Glutamatergic neuron (in vitro differentiated cells): ENCODE data around the gene HSPBP1. TPM values are rescaled to one million over a fixed set of nuclear protein-coding genes. Genes with fewer than 3 reads are reported as not detected.

Experiments
- DNase-seq: peaks from one replicate; pipeline ENCODE4 v3.0.0; 2022
- H3K27ac Mint-ChIP-seq: one replicate; pipeline ENCODE4 v1.8.0; 2020; ENCODE audit warnings: mild to moderate bottlenecking, mixed read lengths, inconsistent platforms; ENCODE audit not compliant: unreplicated experiment
- H3K27me3 Mint-ChIP-seq: one replicate; pipeline ENCODE4 v1.8.0; 2020; ENCODE audit warnings: mild to moderate bottlenecking, moderate library complexity, mixed read lengths, inconsistent platforms; ENCODE audit not compliant: unreplicated experiment
- H3K36me3 Mint-ChIP-seq: one replicate; pipeline ENCODE4 v1.8.0; 2020; ENCODE audit warnings: mild to moderate bottlenecking, mixed read lengths, inconsistent platforms; ENCODE audit not compliant: unreplicated experiment
- H3K4me1 Mint-ChIP-seq: one replicate; pipeline ENCODE4 v1.8.0; 2020; ENCODE audit warnings: mild to moderate bottlenecking, low read depth, mixed read lengths, inconsistent platforms; ENCODE audit not compliant: unreplicated experiment
- H3K4me3 Mint-ChIP-seq: one replicate; pipeline ENCODE4 v1.8.0; 2020; ENCODE audit warnings: mild to moderate bottlenecking, mixed read lengths, inconsistent platforms; ENCODE audit not compliant: unreplicated experiment
- H3K9me3 Mint-ChIP-seq: one replicate; pipeline ENCODE4 v1.8.0; 2020; ENCODE audit warnings: mild to moderate bottlenecking, moderate library complexity, mixed read lengths, inconsistent platforms; ENCODE audit not compliant: unreplicated experiment
- total RNA-seq: library from RNA; stranded (reverse); fragmentation: NEBNext Ultra II Directional; extraction: Animal tissue kit (Norgen Biotek cat#: 25700); gene quantifications from one replicate; pipeline ENCODE4 v1.2.1, GENCODE V29; 2021; ENCODE audit not compliant: unreplicated experiment
- TF ChIP-seq, protein P1 (sequence below): fragments of 200-600 bp; sonication (generic); IDR thresholded peaks from one replicate; pipeline ENCODE4 v1.5.0; 2021; ENCODE audit not compliant: partially characterized antibody, unreplicated experiment

Gene HSPBP1
- total RNA-seq, 1 donor from 2014 or later, result 41.5 TPM

DNA sequence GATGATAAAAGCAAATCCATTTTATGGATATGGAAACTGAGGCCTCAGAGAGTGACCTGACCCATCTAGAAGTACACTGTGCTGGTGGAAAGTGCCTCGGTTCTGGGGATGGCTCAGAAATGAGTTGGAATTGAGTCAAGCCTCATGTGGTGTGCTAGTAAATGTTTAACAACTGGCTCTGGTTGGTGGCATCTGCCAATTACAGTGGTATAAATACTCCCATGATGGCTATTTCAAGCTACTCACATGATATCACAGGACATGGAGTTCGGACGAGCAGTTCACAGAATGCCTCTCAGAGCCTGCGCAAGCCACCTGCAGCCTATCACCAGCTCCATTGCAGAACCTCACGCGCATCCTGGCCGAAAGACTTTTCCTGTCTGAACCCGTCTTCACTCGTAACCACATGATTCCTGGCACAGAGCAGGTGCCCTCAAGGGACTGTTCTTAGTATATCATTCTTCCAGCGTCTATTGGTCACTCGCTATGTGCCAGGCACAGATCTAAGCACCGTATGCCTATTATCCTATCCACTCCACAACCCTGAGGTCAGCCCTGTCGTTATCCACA lies 36.1 kb upstream of the HSPBP1 start:
- Mint-ChIP-seq H3K27me3 (peaks cover 9% of the 10 kb centered on the region), H3K4me3 (no peak overlapping the region), H3K4me1 (peaks cover 5% of the 10 kb centered on the region), H3K9me3 (peaks cover 5% of the 10 kb centered on the region), H3K27ac (no peak overlapping the region), H3K36me3 (peaks cover 4% of the 10 kb centered on the region)
- TF ChIP-seq, protein P1, sequence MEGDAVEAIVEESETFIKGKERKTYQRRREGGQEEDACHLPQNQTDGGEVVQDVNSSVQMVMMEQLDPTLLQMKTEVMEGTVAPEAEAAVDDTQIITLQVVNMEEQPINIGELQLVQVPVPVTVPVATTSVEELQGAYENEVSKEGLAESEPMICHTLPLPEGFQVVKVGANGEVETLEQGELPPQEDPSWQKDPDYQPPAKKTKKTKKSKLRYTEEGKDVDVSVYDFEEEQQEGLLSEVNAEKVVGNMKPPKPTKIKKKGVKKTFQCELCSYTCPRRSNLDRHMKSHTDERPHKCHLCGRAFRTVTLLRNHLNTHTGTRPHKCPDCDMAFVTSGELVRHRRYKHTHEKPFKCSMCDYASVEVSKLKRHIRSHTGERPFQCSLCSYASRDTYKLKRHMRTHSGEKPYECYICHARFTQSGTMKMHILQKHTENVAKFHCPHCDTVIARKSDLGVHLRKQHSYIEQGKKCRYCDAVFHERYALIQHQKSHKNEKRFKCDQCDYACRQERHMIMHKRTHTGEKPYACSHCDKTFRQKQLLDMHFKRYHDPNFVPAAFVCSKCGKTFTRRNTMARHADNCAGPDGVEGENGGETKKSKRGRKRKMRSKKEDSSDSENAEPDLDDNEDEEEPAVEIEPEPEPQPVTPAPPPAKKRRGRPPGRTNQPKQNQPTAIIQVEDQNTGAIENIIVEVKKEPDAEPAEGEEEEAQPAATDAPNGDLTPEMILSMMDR, result no peak
- no peak for DNase-seq

- no peak for DNase-seq
- Mint-ChIP-seq H3K27ac (no peak overlapping the region), H3K36me3 (peaks cover 8% of the 10 kb centered on the region), H3K4me3 (no peak overlapping the region), H3K9me3 (peaks cover 5% of the 10 kb centered on the region), H3K4me1 (peaks cover 10% of the 10 kb centered on the region), H3K27me3 (peaks cover 4% of the 10 kb centered on the region)
- TF ChIP-seq, protein P1, result no peak
These were observed 34.5 kb upstream of the HSPBP1 start for GRCh38 chr19:55314396-55314795.

GRCh38 chr19:55312621-55313512 lies 33.0 kb upstream of the HSPBP1 start:
- TF ChIP-seq, protein P1, result no peak
- Mint-ChIP-seq H3K4me1 (peaks cover 10% of the 10 kb centered on the region), H3K27ac (peak overlapping the region; percentile 35), H3K4me3 (peak overlapping the region; percentile 63), H3K9me3 (peaks cover 5% of the 10 kb centered on the region), H3K27me3 (peaks cover 6% of the 10 kb centered on the region), H3K36me3 (peaks cover 13% of the 10 kb centered on the region)
- DNase-seq, result peak; percentile 41

GRCh38 chr19:55311797-55312196 lies 31.9 kb upstream of the HSPBP1 start:
- Mint-ChIP-seq H3K4me1 (peaks cover 10% of the 10 kb centered on the region), H3K36me3 (peaks cover 13% of the 10 kb centered on the region), H3K27me3 (peaks cover 6% of the 10 kb centered on the region), H3K9me3 (peaks cover 6% of the 10 kb centered on the region), H3K27ac (no peak overlapping the region), H3K4me3 (no peak overlapping the region)
- DNase-seq, result no peak
- TF ChIP-seq, protein P1, result no peak

DNA sequence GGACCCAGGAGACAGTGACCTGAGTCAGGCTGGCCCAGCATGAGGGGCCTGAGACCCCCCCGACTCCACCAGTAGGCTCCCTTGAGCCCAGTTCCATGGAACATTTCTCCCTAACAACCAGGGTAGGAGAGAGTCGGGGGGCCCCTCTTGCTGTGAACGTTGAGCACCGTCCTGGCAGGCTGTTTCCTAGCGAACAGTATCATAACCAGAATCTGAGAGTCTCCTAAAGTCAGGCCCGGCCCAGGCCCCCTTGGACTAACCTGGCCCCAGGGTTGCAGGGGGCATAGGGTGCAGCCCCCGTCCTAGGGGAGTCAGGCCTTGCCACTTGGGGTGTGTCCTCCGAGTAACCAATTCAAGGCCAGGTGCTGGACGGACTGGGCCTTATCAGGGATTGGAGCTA lies 31.5 kb upstream of the HSPBP1 start:
- Mint-ChIP-seq H3K4me1 (peaks cover 10% of the 10 kb centered on the region), H3K36me3 (peaks cover 13% of the 10 kb centered on the region), H3K4me3 (no peak overlapping the region), H3K27me3 (peaks cover 6% of the 10 kb centered on the region), H3K27ac (no peak overlapping the region), H3K9me3 (peaks cover 6% of the 10 kb centered on the region)
- TF ChIP-seq, protein P1, result no peak
- no peak for DNase-seq
